GM12801 (cell line): ENCODE measurements around the gene MLST8.

Experiments
- CTCF ChIP-seq: IDR thresholded peaks from one replicate; pipeline ENCODE4 v1.5.1; 2011; ENCODE audit warnings: control low read depth; ENCODE audit not compliant: insufficient read length; ENCODE audit errors: extremely low read depth

The MLST8 gene

GRCh38 chr16:2226918-2227317 is 21.7 kb downstream of the MLST8 start:
- TF ChIP-seq CTCF, result no peak

GRCh38 chr16:2228161-2228824 is 23.0 kb downstream of the MLST8 start:
- no peak for TF ChIP-seq CTCF

GRCh38 chr16:2229091-2229490 is 23.8 kb downstream of the MLST8 start:
- no peak for TF ChIP-seq CTCF

- TF ChIP-seq CTCF, result no peak
These were observed 24.5 kb downstream of the MLST8 start for GRCh38 chr16:2229632-2230250.

- TF ChIP-seq CTCF, result no peak
These were observed 25.1 kb downstream of the MLST8 start for GRCh38 chr16:2230376-2230775.

GRCh38 chr16:2231016-2231931 is 26.0 kb downstream of the MLST8 start:
- TF ChIP-seq CTCF, result no peak
